A673 (cell line): ENCODE data around the gene RASSF4.

Experiments used
- CTCF ChIP-seq: fragments of 300-800, 200-600 bp; sonication (generic); conservative IDR thresholded peaks from 2 replicates; pipeline ENCODE4 v1.5.1; 2017; ENCODE audit warnings: low read depth, mild to moderate bottlenecking, antibody characterized with exemption, low read length, moderate library complexity, mixed read lengths
- EZH2 ChIP-seq: fragments of 200-600 bp; sonication (generic); IDR thresholded peaks from 2 replicates; pipeline ENCODE4 v1.6.1; 2017; ENCODE audit warnings: borderline replicate concordance, low read depth, mild to moderate bottlenecking, mixed read lengths, antibody characterized with exemption, low read length; ENCODE audit not compliant: poor library complexity, severe bottlenecking

- TF ChIP-seq CTCF (no peak), EZH2 (no peak)
Measured at GRCh38 chr10:44965104-44965503, 5.5 kb downstream of the RASSF4 start.
